Esophagus mucosa (tissue), 1 donor: ENCODE results near the gene CCL27. TPM values are rescaled to one million over a fixed set of nuclear protein-coding genes. Genes with fewer than 3 reads are reported as not detected.

Experiments used
- ATAC-seq: fragments of 200-7000 bp; cut with Tn5 transposase; one replicate; pipeline ENCODE4 v1.9.1; 2020
- total RNA-seq: library from RNA; stranded (reverse); gene quantifications from one replicate; pipeline ENCODE4 v1.2.4, GENCODE V29; 2023
- donor health status: DM: yes; HTN: yes; CAD: no.

Gene CCL27
- 0.20 TPM for total RNA-seq

DNA sequence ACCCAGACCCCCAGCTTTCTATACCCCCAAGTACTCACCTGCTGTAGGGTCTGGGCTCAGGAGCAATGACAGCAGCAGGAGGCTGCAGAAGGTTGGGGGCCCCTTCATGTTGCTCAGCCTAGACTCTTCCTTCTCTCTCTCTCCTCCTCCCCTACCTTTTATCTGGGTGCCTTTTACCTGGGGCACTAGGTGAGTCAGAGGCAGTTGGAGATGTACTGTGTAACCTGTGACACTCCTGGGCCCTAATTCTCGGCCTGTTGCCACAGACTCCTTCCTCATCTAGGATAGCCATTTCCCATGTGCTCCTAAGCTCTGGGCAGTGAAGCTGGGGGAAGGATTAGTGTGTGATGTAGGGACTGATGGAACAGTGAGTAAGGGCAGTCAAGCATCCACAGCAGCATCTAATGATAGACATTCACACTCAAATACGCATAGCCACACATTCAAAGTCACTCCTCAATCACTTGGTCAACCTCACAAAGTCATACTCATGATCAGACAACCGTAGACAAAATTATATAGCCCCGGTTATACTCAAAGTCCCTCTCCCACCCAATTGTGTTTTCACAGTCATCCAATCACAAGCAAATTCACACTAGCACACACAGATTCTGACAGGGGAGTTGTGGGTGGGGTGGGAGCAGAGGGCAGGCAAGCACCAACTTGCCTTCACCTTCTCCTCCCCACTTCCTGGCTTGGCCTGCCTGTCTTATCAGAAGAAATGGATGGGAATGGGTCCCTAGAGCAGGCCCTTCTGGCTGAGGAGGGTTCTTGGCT, at the start of gene CCL27:
CCL27 (minus strand) TSS at position 132 of the 777 bp plus-strand sequence; CDS start at position 108, 24 bp downstream.
- ATAC-seq = peak; percentile 20

DNA sequence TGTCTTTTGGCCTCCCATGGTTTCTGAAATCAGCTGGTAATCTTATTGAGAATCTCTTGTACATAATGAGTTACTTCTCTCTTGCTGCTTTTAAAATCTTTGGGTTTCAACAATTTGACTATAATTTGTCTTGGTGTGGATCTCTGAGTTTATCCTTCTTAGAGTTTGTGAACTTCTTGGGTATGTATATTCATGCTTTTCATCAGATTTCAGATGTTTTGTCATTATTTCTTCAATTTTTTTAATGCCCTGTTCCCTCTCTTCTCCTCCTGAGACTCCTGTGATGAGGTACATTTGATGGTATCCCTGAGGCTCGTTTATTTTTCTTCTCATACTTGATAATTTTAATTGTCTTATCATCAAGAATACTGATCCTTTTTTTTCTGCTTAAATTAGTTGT, 49.7 kb upstream of the CCL27 start:
- no peak for ATAC-seq

GRCh38 chr9:34710023-34710422, 47.6 kb upstream of the CCL27 start, which contains the start of gene CCL21:
Gene CCL21 (minus strand): TSS chr9:34710136. CDS start chr9:34710066, 70 bp downstream.
- ATAC-seq = no peak

DNA sequence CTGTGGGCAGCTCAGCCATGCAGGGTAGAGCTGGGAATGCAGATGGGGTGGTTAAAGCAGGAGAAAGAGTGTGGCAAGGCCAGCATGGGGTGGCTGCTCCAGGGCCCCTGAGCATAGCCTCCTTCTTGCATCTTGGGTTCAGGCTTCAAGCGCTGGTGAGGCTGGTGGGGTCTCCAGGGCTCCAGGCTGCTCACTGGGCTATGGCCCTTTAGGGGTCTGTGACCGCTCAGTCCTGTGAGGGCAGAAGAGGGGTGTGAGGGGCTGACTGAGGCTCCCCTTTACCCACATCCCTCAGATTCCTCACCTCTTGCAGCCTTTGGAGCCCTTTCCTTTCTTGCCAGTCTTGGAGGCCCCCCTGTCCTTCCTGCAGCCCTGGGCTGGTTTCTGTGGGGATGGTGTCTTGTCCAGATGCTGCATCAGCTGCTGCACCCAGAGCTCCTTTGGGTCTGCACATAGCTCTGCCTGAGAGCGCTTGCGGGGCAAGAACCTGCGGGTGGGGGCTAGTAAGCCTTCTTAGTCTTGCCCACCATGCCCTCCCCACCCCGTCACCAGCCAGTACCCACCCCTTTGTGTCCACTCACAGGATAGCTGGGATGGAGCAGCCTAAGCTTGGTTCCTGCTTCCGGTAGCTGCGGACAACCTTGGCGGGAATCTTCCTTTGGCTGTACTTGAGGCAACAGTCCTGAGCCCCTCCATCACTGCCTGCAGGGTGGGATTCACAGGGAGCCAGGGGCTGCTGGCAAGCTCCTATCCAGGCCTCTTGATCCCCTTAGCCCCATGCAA, 46.9 kb upstream of the CCL27 start:
- ATAC-seq = no peak

- ATAC-seq = no peak
Measured at GRCh38 chr9:34707130-34707529, 44.7 kb upstream of the CCL27 start.

DNA sequence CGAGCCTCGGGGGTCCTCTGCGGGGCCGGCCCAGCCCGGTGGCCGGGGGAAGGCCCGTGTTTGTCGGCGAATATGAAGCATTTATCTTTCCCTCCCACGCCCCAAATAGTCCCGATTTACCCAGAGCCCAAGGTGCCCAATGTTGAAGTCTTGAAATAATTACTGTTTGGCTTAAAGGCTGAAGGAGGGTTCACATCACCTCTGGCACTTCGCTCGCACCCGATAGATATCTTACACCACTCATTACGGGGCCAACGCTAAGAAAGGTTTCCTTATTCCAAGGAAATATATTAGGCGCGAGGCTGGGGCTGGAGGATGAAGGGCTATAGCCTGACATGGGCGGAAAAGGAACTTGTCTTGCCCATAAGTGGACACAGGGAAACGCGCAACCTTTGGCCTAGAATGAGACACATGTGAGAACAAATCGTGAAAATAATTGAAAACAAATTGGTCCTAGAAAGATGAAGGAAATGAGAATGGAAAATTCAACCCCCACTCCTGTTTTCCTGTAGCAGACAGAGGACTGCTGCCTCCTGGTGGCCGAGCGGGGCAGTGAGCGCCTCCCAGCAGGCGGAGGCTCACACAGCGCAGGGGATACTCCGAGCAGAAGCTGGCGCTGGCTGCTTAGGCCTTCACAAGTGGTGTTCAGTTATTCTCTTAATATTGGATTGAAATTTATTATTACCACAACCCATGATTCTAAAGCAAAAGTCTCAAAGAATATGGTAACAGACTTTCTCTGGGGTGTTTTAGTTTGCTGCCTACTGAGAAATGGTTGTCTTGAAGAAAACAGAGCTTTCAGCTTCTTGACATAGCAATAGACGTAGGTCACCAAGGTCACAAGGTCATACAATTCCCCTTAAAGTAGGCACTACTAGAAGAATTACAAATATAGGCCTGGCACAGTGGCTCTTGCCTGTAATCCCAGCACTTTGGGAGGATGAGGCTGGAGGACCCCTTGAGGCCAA, 39.6 kb upstream of the CCL27 start:
- ATAC-seq = peak; percentile 90

DNA sequence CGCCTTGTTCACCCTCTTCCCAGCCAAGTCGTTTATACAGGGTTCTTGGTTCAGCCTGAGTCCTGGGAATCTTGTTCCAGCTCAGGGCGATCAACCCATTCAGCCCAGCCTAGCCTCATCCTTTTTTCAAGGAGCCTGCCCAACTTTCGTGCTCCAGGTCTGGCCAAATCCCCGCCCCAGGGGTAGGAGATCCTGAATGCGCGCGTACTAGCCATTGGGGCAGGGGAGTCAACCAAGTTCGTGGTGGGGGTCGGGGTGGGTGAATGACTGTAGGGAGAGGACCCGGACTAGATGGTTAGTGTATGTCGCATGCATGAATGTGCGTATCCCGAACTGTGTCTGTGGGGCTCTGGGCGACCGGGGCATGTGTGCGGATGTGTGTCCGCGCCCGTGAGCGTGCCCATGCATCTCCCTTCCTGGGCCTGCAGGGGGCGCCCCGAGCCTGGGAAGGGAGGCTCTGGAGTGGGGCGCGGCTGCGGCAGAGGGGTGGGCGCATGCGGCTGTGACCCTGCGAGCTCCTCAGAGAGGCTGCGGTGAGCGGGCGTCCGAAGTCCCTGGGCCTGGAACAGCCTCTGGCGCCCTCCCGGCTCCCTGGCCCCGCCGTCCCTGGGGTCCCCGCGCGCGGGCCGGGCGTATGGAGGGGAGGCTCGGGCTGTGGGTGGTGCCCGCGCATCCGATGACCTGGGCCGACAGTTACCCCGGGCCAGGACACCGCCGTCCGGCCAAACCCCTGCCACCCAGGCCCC, 38.7 kb upstream of the CCL27 start:
- ATAC-seq = peak; percentile 94

GRCh38 chr9:34694811-34695210, 32.4 kb upstream of the CCL27 start:
- ATAC-seq = no peak

GRCh38 chr9:34693560-34693959, 31.1 kb upstream of the CCL27 start:
- no peak for ATAC-seq

- ATAC-seq = no peak
Measured at GRCh38 chr9:34691936-34692315, 29.5 kb upstream of the CCL27 start.

GRCh38 chr9:34690983-34691935, 28.8 kb upstream of the CCL27 start, which contains the start of gene CCL19:
Gene CCL19 (minus strand): TSS chr9:34691276. CDS start chr9:34691139, 137 bp downstream.
- ATAC-seq = no peak

DNA sequence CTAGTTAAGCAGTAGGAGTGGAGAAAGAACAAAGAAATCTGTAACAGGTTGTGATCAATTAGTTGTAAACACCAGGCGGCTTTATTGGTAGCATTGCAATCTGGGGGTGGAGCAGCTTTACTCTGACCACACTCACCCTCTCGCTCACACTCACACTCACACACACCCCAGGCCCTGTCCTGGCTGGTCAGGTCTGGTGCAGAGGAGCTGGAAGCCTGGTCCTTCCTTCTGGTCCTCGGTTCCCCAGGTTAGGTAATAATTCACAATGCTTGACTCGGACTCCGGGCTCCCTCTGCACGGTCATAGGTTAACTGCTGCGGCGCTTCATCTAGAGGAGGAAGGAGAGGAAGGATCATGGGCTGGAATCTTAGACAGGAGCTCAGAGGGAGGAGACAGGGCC, 27.1 kb upstream of the CCL27 start:
- ATAC-seq = no peak

DNA sequence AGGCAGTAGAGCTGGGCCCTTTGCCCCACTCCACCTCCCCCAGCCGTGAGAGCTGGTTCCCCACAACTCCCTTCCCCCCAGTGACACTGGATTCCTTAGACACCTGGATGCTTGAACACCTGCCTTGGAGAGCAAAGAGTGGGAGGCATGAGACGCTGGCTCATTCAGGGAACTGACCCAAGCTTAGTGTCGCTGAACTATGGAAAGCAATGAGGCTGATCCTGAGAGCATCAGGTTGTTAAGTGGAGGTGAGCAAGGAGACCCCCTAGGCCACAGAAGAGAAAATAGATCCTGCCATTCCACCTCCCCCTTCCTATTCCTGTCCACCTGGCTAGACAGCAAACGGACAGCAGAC, 26.6 kb upstream of the CCL27 start:
- no peak for ATAC-seq

DNA sequence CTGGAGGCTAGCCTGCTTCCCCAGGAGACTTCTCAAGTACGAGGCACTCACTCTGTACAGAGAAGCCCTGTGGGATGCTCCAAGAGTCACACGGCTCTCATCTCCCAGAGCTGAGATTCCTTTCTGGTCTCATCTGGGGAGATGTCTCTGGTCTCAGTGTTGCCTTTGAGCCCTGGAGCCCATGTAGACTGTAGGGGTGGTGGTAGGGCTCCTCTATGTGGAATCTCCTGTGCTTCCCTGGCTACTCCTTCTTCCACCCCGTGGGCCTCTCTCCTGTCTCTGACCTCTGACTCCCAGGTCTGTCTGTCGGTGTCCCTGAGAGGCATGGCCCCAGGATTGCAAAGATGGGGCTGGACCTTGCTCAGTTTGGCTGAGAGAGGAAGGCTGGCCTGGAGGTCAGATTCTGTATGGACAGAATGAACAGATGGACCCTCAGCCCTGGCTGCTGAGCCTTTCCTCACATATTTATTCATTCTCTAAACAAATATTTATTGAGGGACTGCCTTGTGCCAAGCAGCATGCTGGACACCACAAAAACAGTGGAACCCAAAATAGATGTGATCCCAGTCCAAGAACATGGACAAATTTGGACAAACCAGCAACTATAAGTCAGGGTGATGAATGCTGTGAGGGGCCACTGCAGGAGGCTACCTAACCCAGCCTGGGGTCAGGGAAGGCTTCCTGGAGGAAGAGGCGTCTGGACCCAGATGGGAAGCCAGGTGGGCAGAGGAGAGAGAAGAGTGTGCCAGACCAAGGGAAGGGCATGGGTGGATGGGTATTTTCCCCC, 26.1 kb upstream of the CCL27 start:
- ATAC-seq = no peak

GRCh38 chr9:34687276-34688030, 25.0 kb upstream of the CCL27 start:
- ATAC-seq = no peak

- ATAC-seq = no peak
Measured at GRCh38 chr9:34686732-34687131, 24.3 kb upstream of the CCL27 start.

GRCh38 chr9:34686231-34686630, 23.8 kb upstream of the CCL27 start:
- ATAC-seq = no peak

GRCh38 chr9:34685591-34685990, 23.1 kb upstream of the CCL27 start:
- no peak for ATAC-seq

- no peak for ATAC-seq
Measured at GRCh38 chr9:34684816-34685215, 22.4 kb upstream of the CCL27 start.
